ENCODE data around the gene ZNF24.

ZNF24 gene

DNA sequence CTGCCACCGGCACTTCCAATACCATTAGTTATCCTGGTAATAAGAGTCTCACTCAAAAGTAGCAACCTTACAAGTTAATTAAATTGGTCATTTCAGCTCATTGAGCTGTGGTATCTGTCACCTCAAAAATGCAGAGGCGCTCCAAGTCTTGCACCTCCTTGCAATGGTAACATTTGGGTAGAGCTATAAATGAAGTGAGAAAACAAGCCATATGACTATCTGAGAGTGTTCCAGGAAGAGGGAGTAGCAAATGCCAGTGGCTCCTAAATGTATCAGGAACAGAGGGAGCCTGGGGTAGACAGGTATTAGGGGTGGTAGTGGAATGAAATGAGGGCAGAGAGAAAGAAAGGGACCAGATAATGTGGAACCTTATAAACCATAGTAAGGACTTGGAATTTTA, 48.2 kb downstream of the ZNF24 start:
- no peak for DNase-seq (ENCODE audit: low read depth)

- no peak for DNase-seq (ENCODE audit: low read depth)
These were observed 53.1 kb downstream of the ZNF24 start for GRCh38 chr18:35291166-35291565.

GRCh38 chr18:35290094-35290735, 54.0 kb downstream of the ZNF24 start, which contains the start of gene ZSCAN30:
Gene ZSCAN30, minus strand, starts transcription at chr18:35290229. Its CDS starts 25,877 bp downstream, at chr18:35264352.
- peak; percentile 91 for DNase-seq (ENCODE audit: low read depth)

DNA sequence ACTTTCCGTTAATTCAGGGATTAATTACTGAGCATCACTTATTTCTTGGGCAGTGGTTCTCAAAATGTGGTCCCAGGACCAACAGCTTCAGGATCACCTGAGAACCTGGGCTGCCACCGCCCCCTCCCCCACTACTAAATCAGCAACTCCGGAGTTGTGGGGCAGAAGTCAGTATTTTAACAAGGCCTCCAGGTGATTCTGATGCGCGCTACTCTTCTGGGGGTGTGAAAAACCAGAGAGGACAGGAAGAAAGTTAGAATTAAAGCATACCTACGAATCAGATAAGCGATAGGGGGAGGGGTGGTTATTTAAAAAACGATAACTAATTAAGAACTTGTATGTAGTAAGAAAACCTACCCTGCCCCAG, 54.5 kb downstream of the ZNF24 start:
- no peak for DNase-seq (ENCODE audit: low read depth)

- DNase-seq (ENCODE audit: low read depth) = no peak
These were observed 54.9 kb downstream of the ZNF24 start for GRCh38 chr18:35289293-35289692.

- DNase-seq (ENCODE audit: low read depth) = no peak
These were observed 59.4 kb downstream of the ZNF24 start for GRCh38 chr18:35284841-35285240.

DNA sequence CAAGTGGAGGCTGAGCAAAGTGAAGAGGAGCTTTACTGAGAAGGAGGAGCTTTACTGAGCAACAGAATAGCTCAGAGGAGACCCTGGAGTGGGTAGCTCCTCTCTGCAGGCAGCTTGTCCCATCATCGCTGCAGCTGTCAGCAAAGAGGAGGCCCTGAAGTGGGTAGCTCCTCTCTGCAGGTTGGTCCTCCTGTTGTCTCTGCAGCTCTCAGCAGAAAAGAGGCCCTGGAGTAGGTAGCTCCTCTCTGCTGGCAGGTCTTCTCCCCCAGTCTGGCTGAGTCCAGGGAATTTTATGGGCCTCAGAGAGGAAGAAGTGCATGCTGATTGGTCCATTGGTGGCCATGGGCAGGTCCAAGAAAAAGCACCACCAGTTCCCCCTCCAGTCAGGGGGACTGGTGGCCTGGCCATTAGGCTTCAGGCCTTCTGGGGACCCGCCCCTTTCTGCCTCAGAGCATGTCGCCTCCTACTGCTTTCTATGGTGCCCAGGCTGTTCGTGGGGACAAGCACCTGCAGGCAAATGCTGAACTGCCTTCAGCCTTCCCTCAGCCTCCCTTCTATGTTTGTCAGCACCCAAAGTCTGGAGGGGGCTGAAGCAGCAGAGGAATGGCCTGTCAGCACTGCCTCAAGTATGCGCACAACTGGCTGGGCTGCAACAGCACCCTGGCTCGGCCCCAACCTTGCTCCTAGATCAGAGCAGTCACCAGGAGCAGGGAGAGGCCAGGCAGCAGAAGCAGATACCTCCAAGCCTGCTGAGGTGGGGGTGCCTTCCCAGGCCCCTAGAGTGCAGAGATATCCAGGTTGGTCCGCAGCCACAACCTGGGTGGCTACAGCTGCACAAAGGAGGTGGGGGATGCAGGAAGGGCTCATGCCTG, 60.1 kb downstream of the ZNF24 start:
- no peak for DNase-seq (ENCODE audit: low read depth)

DNA sequence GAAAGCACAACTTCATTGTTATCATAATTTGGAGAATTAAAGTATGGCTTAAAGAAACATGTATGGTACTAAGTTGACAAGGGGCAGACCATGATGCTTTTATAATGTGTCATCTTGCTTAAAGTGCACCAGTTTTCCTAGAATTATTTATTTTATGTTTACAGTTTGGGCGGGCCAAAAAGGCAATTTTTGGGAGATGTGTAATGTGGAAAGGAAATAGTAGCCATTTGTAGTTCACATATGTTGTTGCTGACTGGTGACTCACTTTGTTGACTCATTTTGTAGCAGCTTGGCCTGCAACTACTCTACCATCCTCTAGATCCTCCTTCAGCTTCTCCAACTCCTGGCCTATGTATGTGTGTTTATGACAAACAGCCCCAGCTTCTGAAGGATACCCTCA, 61.9 kb downstream of the ZNF24 start:
- DNase-seq (ENCODE audit: low read depth) = no peak

All from activated T-helper 1 cell treated with Interleukin-2 at 50 U/mL for 16 hours (primary cell).